Activated naive CD8-positive, alpha-beta T cell treated with anti-CD3 and anti-CD28 coated beads for 36 hours (primary cell): ENCODE measurements around the gene MTA1. TPM values are rescaled to one million over a fixed set of nuclear protein-coding genes. Genes with fewer than 3 reads are reported as not detected.

Experiments
- DNase-seq: peaks from one replicate; pipeline ENCODE4 v3.0.0; 2021
- H3K27ac Mint-ChIP-seq: one replicate; pipeline ENCODE4 v1.8.0; 2022; ENCODE audit warnings: mild to moderate bottlenecking, moderate library complexity, mixed read lengths
- H3K27me3 Mint-ChIP-seq: one replicate; pipeline ENCODE4 v1.8.0; 2022; ENCODE audit warnings: mild to moderate bottlenecking, mixed read lengths
- H3K36me3 Mint-ChIP-seq: one replicate; pipeline ENCODE4 v1.8.0; 2021; ENCODE audit warnings: mild to moderate bottlenecking, mixed read lengths
- H3K4me1 Mint-ChIP-seq: one replicate; pipeline ENCODE4 v1.8.0; 2021; ENCODE audit warnings: mixed read lengths
- H3K4me3 Mint-ChIP-seq: one replicate; pipeline ENCODE4 v1.8.0; 2022; ENCODE audit warnings: mild to moderate bottlenecking, moderate library complexity, mixed read lengths
- H3K9me3 Mint-ChIP-seq: one replicate; pipeline ENCODE4 v1.8.0; 2022; ENCODE audit warnings: mixed read lengths
- total RNA-seq, 2 experiments: library from RNA; stranded (reverse); gene quantifications; one replicate each; pipeline ENCODE4 v1.2.3, GENCODE V29; 2021

Gene MTA1
- total RNA-seq, 2 experiments from 2014 or later, result 148 to 149 TPM

- DNase-seq, result no peak
- Mint-ChIP-seq H3K4me1 (no peaks in the 10 kb centered on the region), H3K27ac (no peak overlapping the region), H3K27me3 (no peaks in the 10 kb centered on the region), H3K9me3 (no peaks in the 10 kb centered on the region), H3K36me3 (no peaks in the 10 kb centered on the region), H3K4me3 (no peak overlapping the region)
These were observed 35.5 kb upstream of the MTA1 start for GRCh38 chr14:105384041-105384557.

DNA sequence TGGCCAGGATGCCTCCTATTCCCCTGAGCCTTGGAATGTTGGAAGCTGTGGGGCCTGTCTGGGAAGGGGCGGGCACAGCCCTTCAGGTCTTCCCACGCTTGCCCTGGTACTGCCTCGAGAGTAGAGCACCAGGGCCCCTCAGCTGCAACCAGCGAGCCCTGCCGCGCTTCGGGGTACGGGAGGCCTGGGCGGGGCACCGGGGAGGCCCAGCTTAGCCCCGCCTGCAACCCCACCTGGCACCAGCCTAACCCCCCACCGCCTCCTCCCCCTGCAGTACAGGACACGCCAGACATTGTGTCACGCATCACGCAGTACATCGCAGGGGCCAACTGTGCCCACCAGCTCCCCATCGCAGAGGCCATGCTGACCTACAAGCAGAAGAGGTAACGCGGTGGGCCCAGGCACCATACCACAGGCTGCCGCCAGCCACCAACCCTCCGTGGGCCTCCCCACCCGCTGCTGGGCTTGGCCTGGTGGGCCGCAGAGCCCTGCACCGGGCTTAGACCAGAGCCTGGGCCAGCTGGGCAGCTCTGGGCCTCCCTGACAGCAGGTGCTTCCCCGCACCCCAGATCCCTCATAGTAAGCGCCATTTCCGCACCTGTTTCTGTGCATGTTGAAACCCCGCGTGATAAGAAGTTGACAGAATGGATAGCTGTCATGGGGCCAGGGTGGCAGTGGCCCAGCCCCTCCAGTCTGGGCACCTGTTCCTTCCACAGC is 34.9 kb upstream of the MTA1 start:
- no peaks in the 10 kb centered on the region for H3K9me3 Mint-ChIP-seq
- H3K36me3 Mint-ChIP-seq, result no peaks in the 10 kb centered on the region
- no peak overlapping the region for H3K4me3 Mint-ChIP-seq
- no peaks in the 10 kb centered on the region for H3K4me1 Mint-ChIP-seq
- no peak overlapping the region for H3K27ac Mint-ChIP-seq
- DNase-seq, result no peak
- H3K27me3 Mint-ChIP-seq, result no peaks in the 10 kb centered on the region

GRCh38 chr14:105385322-105385637 is 34.3 kb upstream of the MTA1 start:
- no peak overlapping the region for H3K4me3 Mint-ChIP-seq
- H3K9me3 Mint-ChIP-seq, result no peaks in the 10 kb centered on the region
- H3K4me1 Mint-ChIP-seq, result peaks cover 2% of the 10 kb centered on the region
- no peaks in the 10 kb centered on the region for H3K36me3 Mint-ChIP-seq
- no peaks in the 10 kb centered on the region for H3K27me3 Mint-ChIP-seq
- H3K27ac Mint-ChIP-seq, result no peak overlapping the region
- DNase-seq, result no peak

DNA sequence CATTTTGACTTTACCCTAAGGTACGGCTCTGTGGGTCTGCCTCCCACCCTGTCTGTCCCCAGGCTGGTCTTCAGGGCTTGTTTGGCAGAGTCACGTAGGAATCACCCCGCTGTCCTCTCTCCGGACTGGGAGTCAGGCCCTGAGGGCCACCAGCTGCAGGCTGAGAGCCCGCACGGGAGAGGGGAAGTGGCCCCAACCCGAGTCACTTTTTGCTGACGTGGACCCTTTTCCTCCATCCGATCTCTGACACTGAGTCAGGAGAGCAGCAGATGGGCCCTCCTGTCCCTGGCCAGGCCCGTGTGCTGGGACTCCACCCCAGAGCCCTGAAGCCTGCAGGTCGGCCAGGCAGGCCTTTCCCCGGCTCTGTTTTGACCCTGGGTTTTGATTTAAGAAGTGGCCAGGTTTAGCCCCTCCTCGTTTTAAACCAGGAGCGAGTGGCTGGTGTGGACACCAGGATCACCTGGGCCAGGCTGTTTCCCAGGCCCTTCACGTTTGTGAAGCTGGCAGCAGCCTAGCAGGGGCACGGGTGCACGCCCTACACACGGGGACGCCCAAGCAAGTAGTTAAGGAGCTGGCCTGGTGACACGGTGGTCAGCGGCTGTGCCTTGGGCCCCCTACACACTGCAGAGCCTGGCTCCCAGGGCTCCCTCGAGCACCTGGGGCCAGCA is 33.8 kb upstream of the MTA1 start:
- Mint-ChIP-seq H3K27me3 (no peaks in the 10 kb centered on the region), H3K9me3 (no peaks in the 10 kb centered on the region), H3K27ac (no peak overlapping the region), H3K4me3 (no peak overlapping the region), H3K36me3 (no peaks in the 10 kb centered on the region), H3K4me1 (peaks cover 2% of the 10 kb centered on the region)
- DNase-seq, result no peak

DNA sequence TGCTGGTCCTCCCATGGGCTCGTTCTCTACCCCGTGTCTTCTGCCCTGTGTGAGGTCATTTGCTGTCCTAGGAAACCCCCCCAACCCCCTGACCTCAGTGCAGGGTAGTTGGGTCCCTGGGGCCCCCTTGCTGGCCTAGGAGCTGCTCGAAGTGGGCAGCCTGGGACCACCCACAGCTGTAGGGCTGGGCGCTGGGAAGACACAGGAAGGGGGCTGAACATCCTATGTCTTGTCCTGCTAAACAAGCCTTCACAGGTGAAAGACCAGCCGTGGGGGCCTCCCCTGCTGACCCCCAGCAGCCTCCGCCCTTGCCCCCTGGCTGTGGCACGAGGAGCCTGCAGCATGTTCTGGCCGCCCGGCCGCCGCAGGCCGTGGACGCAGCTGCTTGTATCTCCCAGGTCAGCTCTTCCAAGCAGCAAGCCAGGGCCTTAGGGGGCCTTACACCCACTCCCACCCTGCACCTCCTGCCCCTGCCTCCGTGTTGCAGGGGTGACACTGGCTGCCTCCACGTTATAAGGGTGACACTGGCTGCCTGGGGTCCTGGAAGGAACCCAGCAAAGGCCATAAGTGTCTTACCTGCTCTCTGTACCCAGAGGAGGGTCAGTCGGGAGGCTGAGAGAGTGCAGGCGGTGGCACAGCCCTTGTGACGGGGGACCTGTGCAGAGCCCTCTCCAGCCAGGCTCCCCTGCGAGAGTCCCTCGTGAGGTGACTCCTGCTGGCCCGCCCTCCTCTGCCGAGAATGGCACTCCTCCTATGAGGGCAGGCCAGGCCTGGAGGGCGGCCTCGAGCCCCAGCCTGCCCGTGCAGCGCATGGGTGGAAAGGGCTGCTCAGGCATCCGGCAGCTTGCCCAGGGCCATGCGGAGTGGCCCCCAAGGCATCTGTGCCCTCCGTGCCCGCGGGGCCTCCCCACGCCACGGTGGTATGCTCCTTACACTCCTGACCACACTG is 32.8 kb upstream of the MTA1 start:
- no peak for DNase-seq
- Mint-ChIP-seq H3K9me3 (no peaks in the 10 kb centered on the region), H3K4me3 (no peak overlapping the region), H3K27me3 (no peaks in the 10 kb centered on the region), H3K36me3 (no peaks in the 10 kb centered on the region), H3K4me1 (peaks cover 2% of the 10 kb centered on the region), H3K27ac (no peak overlapping the region)

DNA sequence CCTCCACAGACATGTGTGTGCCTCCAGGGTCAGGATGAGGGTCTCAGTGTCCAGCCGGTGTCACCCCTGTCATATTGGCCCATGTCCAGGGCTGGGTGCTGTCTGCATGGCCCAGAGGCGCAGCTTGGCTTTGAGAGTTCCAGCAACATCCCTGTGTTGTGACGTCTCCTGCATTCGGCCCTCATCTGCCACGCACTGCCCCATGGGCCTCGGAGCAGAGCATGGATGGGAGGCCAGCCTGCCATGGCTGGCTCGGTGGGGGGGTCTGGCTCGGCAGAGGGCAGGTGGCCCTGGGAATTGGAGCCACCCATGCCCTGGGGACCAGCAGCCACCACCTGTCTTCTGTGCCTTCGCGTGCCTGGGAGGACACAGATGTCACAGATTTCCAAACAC is 32.1 kb upstream of the MTA1 start:
- H3K4me3 Mint-ChIP-seq, result no peak overlapping the region
- DNase-seq, result no peak
- H3K27me3 Mint-ChIP-seq, result no peaks in the 10 kb centered on the region
- no peak overlapping the region for H3K27ac Mint-ChIP-seq
- peaks cover 2% of the 10 kb centered on the region for H3K4me1 Mint-ChIP-seq
- no peaks in the 10 kb centered on the region for H3K36me3 Mint-ChIP-seq
- no peaks in the 10 kb centered on the region for H3K9me3 Mint-ChIP-seq

GRCh38 chr14:105388110-105388951 is 31.3 kb upstream of the MTA1 start:
- no peak overlapping the region for H3K4me3 Mint-ChIP-seq
- H3K36me3 Mint-ChIP-seq, result no peaks in the 10 kb centered on the region
- no peak overlapping the region for H3K27ac Mint-ChIP-seq
- no peak for DNase-seq
- no peaks in the 10 kb centered on the region for H3K9me3 Mint-ChIP-seq
- H3K4me1 Mint-ChIP-seq, result peaks cover 2% of the 10 kb centered on the region
- no peaks in the 10 kb centered on the region for H3K27me3 Mint-ChIP-seq

DNA sequence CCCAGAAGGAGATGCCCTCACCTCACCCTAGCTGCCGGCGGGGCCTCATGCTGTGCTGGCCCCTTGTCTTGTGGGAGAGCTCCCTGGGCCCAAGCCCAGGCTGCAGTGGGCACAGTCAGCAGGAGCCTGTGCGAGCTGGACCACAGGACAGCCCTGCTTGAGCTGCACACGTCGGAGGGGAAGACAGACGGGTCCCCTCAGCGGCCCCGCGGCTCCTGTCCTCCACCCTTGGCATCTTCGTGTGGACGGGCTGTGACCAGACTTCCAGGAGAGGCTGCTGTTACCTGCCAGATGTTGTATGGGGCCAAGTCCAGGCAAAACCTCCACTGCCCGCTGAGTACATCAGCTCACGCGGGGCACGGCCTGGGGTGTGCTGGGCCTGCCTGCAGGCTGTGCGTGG is 30.7 kb upstream of the MTA1 start:
- Mint-ChIP-seq H3K27me3 (no peaks in the 10 kb centered on the region), H3K4me1 (peaks cover 2% of the 10 kb centered on the region), H3K27ac (no peak overlapping the region), H3K4me3 (no peak overlapping the region), H3K9me3 (no peaks in the 10 kb centered on the region), H3K36me3 (no peaks in the 10 kb centered on the region)
- DNase-seq, result no peak

DNA sequence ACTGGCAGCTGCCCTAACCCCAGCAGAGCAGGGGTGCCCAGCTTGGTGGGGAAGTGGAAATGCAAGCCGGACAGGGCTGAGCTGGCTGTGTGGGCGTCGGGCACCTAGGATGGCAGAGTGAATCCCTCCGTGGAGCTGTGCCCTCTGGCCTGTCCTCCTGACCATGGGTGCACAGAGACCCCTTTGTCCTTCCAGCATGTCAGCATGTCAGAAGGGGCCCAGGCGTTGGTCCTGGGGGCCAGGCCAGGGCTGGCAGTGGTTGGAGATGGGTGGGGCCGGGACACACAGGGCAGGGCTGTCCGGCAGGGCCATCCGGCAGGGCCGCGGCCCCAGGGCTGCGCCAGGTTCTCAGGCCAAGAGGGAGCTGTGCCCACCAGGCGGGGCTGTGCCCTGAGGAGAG is 30.1 kb upstream of the MTA1 start:
- no peak overlapping the region for H3K27ac Mint-ChIP-seq

DNA sequence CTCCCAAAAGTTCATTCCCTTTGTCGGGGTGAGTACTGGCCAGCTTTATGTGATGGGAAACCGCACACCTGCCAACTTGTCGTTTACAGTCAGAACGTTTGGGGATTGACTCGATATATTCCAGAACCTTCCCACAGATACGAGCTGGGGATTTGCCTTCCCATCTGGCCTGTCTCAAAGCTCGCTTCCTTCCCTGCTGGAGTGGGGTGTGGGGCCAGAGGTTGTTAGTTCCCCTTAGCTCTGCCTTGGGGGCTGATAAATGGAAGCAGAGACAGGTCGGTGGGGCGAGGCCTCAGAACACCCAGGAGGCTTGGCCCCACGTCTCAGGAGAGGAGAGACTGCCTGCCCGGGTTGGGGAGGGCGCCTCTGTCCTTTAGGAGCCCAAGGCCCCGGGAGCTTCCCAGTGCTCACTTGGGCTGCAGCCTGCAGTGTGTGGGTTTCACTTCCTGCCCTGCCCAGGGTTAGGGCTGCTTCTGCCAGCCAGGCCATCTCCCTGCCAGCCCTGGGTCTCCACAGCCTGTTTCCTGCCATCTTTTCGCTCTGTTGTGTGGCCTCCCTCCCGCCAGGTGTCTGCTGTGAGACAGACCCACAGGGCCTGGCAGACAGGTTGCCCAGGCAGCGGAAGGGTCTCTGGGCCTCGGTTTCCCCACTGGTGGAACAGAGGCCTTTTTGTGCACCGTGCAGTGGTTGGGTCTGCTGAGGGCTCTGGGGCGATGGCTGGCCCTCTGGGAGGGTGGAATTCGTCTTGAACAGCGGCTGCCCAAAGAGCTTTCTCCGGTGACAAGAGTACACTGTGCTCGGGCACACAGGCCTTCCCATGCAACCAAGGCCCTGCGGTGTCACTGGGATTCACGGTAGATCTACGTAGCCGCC is 29.4 kb upstream of the MTA1 start:
- H3K36me3 Mint-ChIP-seq, result no peaks in the 10 kb centered on the region
- H3K27ac Mint-ChIP-seq, result no peak overlapping the region
- peaks cover 2% of the 10 kb centered on the region for H3K4me1 Mint-ChIP-seq
- DNase-seq, result no peak
- H3K27me3 Mint-ChIP-seq, result no peaks in the 10 kb centered on the region
- H3K9me3 Mint-ChIP-seq, result no peaks in the 10 kb centered on the region
- no peak overlapping the region for H3K4me3 Mint-ChIP-seq

More for the DNA sequence above, 30.1 kb upstream of the MTA1 start:
- Mint-ChIP-seq H3K4me1 (peaks cover 2% of the 10 kb centered on the region), H3K27me3 (no peaks in the 10 kb centered on the region), H3K4me3 (no peak overlapping the region), H3K9me3 (no peaks in the 10 kb centered on the region), H3K36me3 (no peaks in the 10 kb centered on the region)
- no peak for DNase-seq

DNA sequence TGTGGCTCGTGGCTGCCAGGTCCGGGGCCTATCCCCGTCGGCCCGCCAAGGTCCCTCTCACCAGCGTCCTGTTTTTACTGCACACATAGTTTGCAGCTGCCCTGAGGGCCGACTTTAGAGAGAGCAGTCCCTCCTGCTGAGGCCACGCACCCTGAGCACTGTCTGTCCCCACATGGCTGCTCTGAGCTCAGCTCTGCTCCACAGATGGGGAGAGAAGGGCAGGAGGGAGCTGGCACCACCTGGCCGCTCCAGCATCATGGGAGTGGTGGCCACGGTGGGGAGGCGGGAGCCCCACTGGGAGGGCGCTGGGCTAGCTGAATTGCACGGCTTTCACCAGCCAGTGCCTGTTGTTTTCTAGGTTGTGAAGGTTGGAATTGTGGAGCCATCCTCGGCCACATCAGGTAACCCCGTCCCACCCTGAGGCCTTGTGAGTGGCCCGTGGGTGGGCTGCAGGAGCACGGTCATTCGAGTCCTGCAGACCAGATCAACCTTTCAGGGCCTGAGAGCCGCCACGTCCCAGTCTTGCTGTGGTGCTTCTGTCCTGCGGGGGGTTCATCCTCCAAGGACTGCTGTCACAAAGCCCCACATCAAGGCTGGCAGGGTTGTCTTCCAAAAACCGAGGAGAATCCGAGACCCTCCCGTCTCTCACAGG is 28.7 kb upstream of the MTA1 start:
- Mint-ChIP-seq H3K36me3 (no peaks in the 10 kb centered on the region), H3K9me3 (no peaks in the 10 kb centered on the region), H3K4me1 (peaks cover 2% of the 10 kb centered on the region), H3K27me3 (no peaks in the 10 kb centered on the region), H3K27ac (no peak overlapping the region), H3K4me3 (no peak overlapping the region)
- DNase-seq, result no peak

DNA sequence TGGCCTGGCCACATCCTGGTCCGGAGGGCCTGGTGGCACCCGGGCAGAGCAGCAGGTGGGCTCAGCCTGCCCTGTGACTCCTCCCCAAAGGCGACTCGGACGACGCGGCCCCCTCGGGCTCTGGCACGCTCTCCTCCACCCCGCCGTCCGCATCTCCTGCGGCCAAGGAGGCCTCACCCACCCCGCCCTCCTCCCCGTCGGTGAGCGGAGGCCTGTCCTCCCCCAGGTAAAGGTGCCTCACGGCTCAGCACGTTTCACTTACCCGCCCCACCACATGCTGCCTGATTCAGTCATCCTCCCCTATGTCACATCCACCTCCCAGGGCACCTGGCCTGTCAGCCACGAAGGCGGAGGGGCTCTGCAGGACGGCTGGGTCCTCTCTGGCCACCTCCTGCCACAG is 28.1 kb upstream of the MTA1 start:
- no peaks in the 10 kb centered on the region for H3K36me3 Mint-ChIP-seq

More for the DNA sequence above, 28.1 kb upstream of the MTA1 start:
- Mint-ChIP-seq H3K9me3 (no peaks in the 10 kb centered on the region), H3K4me3 (no peak overlapping the region), H3K27ac (peak overlapping the region; percentile 69), H3K27me3 (no peaks in the 10 kb centered on the region), H3K4me1 (peaks cover 2% of the 10 kb centered on the region)
- no peak for DNase-seq
